A673 (cell line): ENCODE measurements around the gene OAS2. TPM values are rescaled to one million over a fixed set of nuclear protein-coding genes. Genes with fewer than 3 reads are reported as not detected.
"Not testable (repeated sequence)": the region's sequence is repeated elsewhere in the genome, so short reads cannot be mapped to it uniquely, and the experiment has no call there.

Experiments
- BruUV-seq: library from RNA; stranded (reverse); fragments of 400-500 nt; replicated peaks from 2 replicates; lab custom pipeline; 2021; lab: Mats Ljungman, UMichigan
- CTCF ChIA-PET: fragments of 300-600 bp; sonication (Branson Sonifier 250); formaldehyde crosslinking; loops from one replicate; lab custom pipeline; 2022; ENCODE audit warnings: antibody characterized with exemption; lab: Charles Lee
- POLR2A ChIA-PET: fragments of 300-600 bp; sonication (Branson Sonifier 250); formaldehyde crosslinking; loops from one replicate; lab custom pipeline; 2022; ENCODE audit warnings: antibody characterized with exemption; ENCODE audit not compliant: low non-redundant PET; lab: Charles Lee
- DNase-seq: peaks from one replicate; pipeline ENCODE4 v3.0.0-alpha.2; 2015; ENCODE audit warnings: low spot score
- H3K27ac ChIP-seq: fragments of 200-600 bp; sonication (generic); 2 replicates; pipeline ENCODE4 v1.5.1; 2016; ENCODE audit warnings: mixed run types, low read depth, mild to moderate bottlenecking, mixed read lengths, antibody characterized with exemption, low read length; ENCODE audit not compliant: poor library complexity, severe bottlenecking
- H3K27me3 ChIP-seq: fragments of 200-600 bp; sonication (generic); replicated peaks from 2 replicates; pipeline ENCODE4 v1.6.1; 2017; ENCODE audit warnings: mixed run types, low read depth, mild to moderate bottlenecking, mixed read lengths, antibody characterized with exemption, low read length; ENCODE audit not compliant: insufficient read depth, poor library complexity
- H3K36me3 ChIP-seq: fragments of 200-600 bp; sonication (generic); 2 replicates; pipeline ENCODE4 v1.6.1; 2016; ENCODE audit warnings: mixed run types, mild to moderate bottlenecking, mixed read lengths, antibody characterized with exemption, low read length; ENCODE audit not compliant: insufficient read depth, poor library complexity, severe bottlenecking
- H3K4me1 ChIP-seq: fragments of 200-600 bp; sonication (generic); 2 replicates; pipeline ENCODE4 v1.6.1; 2017; ENCODE audit warnings: mixed run types, mild to moderate bottlenecking, mixed read lengths, antibody characterized with exemption, low read length; ENCODE audit not compliant: insufficient read depth, poor library complexity, severe bottlenecking
- H3K4me3 ChIP-seq: fragments of 200-600 bp; sonication (generic); 2 replicates; pipeline ENCODE4 v1.5.1; 2016; ENCODE audit warnings: low read depth, mixed run types, mild to moderate bottlenecking, mixed read lengths, low read length; ENCODE audit not compliant: poor library complexity, severe bottlenecking
- H3K9me3 ChIP-seq: fragments of 200-600 bp; sonication (generic); 2 replicates; pipeline ENCODE4 v1.6.1; 2016; ENCODE audit warnings: mixed run types, low read depth, mild to moderate bottlenecking, mixed read lengths, antibody characterized with exemption, low read length; ENCODE audit not compliant: poor library complexity, severe bottlenecking
- EZH2 ChIP-seq: fragments of 200-600 bp; sonication (generic); IDR thresholded peaks from 2 replicates; pipeline ENCODE4 v1.6.1; 2017; ENCODE audit warnings: borderline replicate concordance, low read depth, mild to moderate bottlenecking, mixed read lengths, antibody characterized with exemption, low read length; ENCODE audit not compliant: poor library complexity, severe bottlenecking
- intact Hi-C: fragments of 100-400 bp; cut with micrococcal nuclease; formaldehyde crosslinking; loops from one replicate; pipeline ENCODE4 v1.10.0; 2022; ENCODE audit not compliant: unreplicated experiment
- total RNA-seq: library from RNA; stranded (reverse); gene quantifications from 2 replicates; pipeline ENCODE4 v1.2.3, GENCODE V29; 2021
- TF ChIP-seq, protein P1 (sequence below): fragments of 300-800, 200-600 bp; sonication (generic); conservative IDR thresholded peaks from 2 replicates; pipeline ENCODE4 v1.5.1; 2017; ENCODE audit warnings: low read depth, mild to moderate bottlenecking, antibody characterized with exemption, low read length, moderate library complexity, mixed read lengths

The OAS2 gene
- total RNA-seq, 1 experiment from 2014 or later, result not detected

DNA sequence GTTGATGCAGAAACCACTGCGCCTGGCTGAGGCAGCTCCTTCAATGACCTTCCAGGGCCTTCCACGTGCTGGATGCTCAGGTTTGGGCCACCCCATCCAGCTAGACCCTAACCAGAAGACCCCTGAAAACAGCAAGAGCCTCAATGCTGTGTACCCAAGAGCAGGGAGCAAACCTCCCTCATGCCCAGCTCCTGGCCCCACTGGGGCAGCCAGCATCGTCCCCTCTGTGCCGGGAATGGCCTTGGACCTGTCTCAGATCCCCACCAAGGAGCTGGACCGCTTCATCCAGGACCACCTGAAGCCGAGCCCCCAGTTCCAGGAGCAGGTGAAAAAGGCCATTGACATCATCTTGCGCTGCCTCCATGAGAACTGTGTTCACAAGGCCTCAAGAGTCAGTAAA, 29.5 kb upstream of the OAS2 start:
- Histone ChIP-seq H3K4me1 (no peaks in the 10 kb centered on the region), H3K27me3 (no peaks in the 10 kb centered on the region), H3K9me3 (no peaks in the 10 kb centered on the region), H3K27ac (no peak overlapping the region), H3K36me3 (peaks cover 6% of the 10 kb centered on the region), H3K4me3 (no peak overlapping the region)
- DNase-seq, result no peak
- no TSS peak for BruUV-seq
- CTCF ChIA-PET, result interaction anchor here (1.3 kb wide), 1 partner anchor 44 kb away, joined by 4 read pairs; no protein-coding TSS in a partner anchor
- TF ChIP-seq EZH2, result no peak
- TF ChIP-seq, protein P1, sequence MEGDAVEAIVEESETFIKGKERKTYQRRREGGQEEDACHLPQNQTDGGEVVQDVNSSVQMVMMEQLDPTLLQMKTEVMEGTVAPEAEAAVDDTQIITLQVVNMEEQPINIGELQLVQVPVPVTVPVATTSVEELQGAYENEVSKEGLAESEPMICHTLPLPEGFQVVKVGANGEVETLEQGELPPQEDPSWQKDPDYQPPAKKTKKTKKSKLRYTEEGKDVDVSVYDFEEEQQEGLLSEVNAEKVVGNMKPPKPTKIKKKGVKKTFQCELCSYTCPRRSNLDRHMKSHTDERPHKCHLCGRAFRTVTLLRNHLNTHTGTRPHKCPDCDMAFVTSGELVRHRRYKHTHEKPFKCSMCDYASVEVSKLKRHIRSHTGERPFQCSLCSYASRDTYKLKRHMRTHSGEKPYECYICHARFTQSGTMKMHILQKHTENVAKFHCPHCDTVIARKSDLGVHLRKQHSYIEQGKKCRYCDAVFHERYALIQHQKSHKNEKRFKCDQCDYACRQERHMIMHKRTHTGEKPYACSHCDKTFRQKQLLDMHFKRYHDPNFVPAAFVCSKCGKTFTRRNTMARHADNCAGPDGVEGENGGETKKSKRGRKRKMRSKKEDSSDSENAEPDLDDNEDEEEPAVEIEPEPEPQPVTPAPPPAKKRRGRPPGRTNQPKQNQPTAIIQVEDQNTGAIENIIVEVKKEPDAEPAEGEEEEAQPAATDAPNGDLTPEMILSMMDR, result no peak
- POLR2A ChIA-PET, result no interaction called here
- intact Hi-C loops, result no loop called here

DNA sequence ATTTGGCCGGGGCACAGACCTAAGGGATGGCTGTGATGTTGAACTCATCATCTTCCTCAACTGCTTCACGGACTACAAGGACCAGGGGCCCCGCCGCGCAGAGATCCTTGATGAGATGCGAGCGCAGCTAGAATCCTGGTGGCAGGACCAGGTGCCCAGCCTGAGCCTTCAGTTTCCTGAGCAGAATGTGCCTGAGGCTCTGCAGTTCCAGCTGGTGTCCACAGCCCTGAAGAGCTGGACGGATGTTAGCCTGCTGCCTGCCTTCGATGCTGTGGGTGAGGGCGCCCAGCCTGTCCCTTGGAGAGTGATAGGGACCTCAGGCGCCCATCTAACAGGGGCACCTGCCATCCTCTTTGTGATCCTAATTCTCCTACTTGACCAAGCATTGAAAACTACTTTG, 27.6 kb upstream of the OAS2 start:
- no TSS peak for BruUV-seq
- POLR2A ChIA-PET, result no interaction called here
- Histone ChIP-seq H3K4me1 (no peaks in the 10 kb centered on the region), H3K27ac (no peak overlapping the region), H3K36me3 (peaks cover 6% of the 10 kb centered on the region), H3K9me3 (no peaks in the 10 kb centered on the region), H3K27me3 (no peaks in the 10 kb centered on the region), H3K4me3 (no peak overlapping the region)
- DNase-seq, result no peak
- CTCF ChIA-PET, result no interaction called here
- TF ChIP-seq EZH2, result no peak
- TF ChIP-seq, protein P1, result no peak
- intact Hi-C loops, result no loop called here

DNA sequence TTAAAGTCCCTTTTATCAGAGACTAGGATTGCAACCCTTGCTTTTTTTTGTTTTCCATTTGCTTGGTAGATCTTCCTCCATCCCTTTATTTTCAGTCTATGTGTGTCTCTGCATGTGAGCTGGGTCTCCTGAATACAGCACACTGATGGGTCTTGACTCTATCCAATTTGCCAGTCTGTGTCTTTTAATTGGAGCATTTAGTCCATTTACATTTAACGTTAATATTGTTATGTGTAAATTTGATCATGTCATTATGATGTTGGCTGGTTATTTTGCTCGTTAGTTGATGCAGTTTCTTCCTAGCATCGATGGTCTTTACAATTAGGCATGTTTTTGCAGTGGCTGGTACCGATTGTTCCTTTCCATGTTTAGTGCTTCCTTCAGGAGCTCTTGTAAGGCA, 21.2 kb upstream of the OAS2 start:
- POLR2A ChIA-PET, DNase-seq, intact Hi-C loops, H3K4me3 ChIP-seq, H3K4me1 ChIP-seq, CTCF ChIA-PET, H3K36me3 ChIP-seq, H3K27me3 ChIP-seq, H3K27ac ChIP-seq, H3K9me3 ChIP-seq, BruUV-seq: not testable (repeated sequence)

DNA sequence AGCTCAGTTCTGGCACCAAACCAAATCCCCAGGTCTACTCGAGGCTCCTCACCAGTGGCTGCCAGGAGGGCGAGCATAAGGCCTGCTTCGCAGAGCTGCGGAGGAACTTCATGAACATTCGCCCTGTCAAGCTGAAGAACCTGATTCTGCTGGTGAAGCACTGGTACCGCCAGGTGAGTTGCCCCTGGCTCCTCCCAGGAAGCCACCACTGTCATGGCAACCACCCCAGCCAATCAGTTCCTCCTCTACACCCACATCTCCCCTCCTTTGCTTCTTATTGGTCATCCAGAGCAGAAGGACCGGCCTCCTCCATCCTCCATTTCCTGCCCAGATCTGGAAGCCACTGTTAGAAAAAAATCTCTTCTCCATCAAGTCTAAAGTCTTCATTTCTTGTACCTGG, 17.2 kb upstream of the OAS2 start:
- Histone ChIP-seq H3K27me3 (no peaks in the 10 kb centered on the region), H3K9me3 (no peaks in the 10 kb centered on the region), H3K36me3 (peaks cover 5% of the 10 kb centered on the region), H3K4me1 (no peaks in the 10 kb centered on the region), H3K27ac (no peak overlapping the region), H3K4me3 (no peak overlapping the region)
- intact Hi-C loops, result no loop called here
- no TSS peak for BruUV-seq
- ChIA-PET POLR2A (no interaction called here), CTCF (no interaction called here)
- TF ChIP-seq, protein P1, result no peak
- TF ChIP-seq EZH2, result no peak
- DNase-seq, result no peak
